Subcutaneous adipose tissue (tissue), 4 donors: ENCODE measurements around the gene HNRNPLL. TPM values are rescaled to one million over a fixed set of nuclear protein-coding genes. Genes with fewer than 3 reads are reported as not detected.

Experiments
- total RNA-seq, 4 donors: library from RNA; depleted of rRNA; stranded (reverse); fragments of >200 nt; gene quantifications; one replicate each; pipeline ENCODE4 v1.1.0, GENCODE V29; 2016
- TF ChIP-seq, protein P1 (sequence below): fragments of 450-650 bp; IDR thresholded peaks from one replicate; pipeline ENCODE4 v1.5.1; 2016; ENCODE audit warnings: low read depth, mild to moderate bottlenecking, control low read depth, antibody characterized with exemption, moderate library complexity

HNRNPLL gene
- total RNA-seq, 4 donors from 2014 or later, result 38.2 to 66.7 (median 54.1) TPM

DNA sequence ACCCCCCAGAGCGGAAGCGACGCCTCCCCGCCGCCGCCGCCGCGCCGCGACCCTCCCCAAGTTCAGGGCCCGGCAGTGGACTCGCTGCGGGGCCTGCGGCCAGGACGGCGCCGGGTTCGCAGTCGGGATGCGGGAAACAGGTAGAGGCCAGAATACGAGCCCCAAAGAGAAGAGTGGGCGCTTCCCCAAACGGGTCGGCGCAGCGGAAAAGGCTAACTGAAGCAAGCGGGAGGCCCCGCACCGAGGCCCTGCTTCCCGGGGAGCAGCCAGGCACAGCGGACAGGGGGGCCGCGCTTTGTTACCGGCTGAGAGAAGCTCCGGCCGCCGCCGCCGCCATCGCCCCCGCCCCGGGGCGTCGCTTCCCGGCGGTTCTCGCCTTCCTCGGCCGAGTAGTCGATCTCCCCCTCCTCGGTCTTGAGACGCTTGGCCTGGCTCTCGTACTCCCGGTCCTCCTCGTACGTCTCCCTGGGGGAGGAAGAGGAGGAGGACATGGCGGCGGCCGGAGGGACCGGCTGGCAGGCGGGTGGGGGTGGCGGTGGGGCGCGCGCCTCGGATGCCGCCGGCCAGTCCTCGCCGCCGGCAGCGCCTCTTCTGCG, 494 bp downstream of the HNRNPLL start:
- TF ChIP-seq, protein P1, sequence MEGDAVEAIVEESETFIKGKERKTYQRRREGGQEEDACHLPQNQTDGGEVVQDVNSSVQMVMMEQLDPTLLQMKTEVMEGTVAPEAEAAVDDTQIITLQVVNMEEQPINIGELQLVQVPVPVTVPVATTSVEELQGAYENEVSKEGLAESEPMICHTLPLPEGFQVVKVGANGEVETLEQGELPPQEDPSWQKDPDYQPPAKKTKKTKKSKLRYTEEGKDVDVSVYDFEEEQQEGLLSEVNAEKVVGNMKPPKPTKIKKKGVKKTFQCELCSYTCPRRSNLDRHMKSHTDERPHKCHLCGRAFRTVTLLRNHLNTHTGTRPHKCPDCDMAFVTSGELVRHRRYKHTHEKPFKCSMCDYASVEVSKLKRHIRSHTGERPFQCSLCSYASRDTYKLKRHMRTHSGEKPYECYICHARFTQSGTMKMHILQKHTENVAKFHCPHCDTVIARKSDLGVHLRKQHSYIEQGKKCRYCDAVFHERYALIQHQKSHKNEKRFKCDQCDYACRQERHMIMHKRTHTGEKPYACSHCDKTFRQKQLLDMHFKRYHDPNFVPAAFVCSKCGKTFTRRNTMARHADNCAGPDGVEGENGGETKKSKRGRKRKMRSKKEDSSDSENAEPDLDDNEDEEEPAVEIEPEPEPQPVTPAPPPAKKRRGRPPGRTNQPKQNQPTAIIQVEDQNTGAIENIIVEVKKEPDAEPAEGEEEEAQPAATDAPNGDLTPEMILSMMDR, result no peak

DNA sequence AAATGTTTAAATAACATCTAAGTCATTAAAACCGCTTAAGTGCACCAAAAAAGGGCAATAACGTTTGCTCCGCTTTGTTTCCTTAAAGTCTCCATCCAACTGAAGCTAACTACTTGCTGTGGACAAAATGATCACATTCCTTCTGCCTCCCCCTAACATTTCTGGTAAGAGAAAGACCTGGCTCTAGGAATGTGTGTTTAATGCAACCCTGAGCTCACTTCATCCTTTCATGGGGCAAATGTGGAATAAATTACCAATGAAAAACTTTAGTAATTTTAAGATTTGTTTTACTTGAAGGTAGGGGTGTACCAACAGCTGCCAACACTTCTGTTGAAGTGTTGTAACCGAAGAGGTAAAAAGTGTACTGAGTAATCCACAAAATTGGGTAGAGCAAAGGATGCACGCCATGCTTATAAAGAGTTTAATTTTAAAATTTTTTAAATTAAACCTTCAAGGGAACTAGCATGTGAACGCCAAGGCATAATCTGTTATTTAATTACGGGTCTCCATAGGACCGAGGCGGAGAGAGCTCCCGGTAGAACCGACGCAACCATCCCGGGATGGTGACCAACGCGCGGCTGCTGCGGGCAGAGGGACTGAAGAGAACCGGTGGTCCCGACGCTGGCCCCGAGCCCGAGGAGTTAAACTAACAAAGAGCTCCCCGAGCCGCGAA, 1.1 kb downstream of the HNRNPLL start:
- TF ChIP-seq, protein P1, result no peak

DNA sequence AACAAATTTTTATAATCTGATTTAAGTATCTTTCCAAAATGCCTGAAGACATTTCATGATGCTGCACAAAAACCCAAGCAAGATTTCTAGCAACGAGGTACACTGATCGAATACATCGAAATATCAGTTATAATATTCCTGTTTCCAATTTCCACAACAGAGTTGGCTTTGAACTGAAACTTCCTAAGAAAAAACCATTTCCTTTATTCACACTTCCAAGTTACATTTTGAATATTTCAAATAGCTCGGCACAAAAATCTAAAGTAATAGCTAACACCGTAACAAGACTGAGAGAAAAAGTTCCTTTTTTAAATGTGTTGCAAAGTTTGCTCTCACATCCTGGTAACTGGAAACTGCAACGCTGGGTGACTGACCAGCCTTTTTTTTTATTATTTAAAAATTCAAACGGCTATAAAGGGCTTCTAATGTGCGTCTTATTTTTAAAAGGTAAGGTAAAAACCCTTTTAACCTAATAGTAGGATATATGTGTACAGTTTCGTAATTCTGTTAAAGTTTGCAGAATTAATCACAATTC, 1.7 kb downstream of the HNRNPLL start:
- TF ChIP-seq, protein P1, result no peak

DNA sequence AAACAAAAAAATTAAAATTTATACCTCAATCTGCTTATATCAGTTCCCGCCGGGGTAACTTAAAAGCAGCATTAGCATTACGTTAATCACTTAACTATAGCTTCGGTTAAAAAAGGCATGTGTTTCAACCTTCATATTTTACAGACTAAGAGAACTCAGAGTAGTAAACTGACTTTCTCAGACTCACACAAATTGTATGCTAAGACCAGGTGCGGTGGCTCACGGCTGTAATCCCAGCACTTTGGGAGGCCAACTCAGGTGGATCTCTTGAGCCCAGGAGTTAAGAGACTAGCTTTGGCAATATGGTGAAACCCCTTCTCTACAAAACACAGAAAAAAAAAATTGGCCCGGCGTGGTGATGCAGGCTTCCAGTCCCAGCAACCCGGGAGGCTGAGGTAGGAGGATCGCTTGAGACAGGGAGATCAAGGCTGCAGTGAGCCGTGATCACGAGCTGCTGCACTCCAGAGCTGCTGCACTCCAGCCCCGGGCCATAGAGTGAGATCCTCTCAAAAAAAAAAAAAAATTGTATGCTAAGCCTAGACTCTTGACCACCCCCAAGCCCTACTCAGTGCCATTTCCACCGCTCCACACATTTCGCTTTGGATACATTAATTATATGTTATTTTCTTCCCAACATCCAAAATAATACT, 2.4 kb downstream of the HNRNPLL start:
- TF ChIP-seq, protein P1, result no peak

DNA sequence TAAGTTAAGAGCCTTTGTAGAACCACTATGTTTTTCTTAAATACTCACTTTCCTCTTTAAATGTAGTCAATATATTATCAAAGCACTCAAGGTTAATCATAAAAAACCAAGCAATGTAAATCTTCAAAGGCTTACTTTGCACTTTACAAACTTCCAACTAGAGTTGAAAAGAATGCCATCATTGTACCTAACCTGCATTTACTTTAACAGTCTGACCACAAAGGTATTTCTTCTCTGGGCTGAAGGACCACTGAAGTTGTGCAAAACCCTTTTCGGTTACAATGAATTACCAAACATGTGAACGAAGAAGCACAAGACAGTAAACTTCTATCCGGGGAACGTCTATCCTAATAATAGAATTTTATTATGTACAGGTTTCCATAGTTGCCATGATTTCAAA, 3.0 kb downstream of the HNRNPLL start:
- TF ChIP-seq, protein P1, result no peak

DNA sequence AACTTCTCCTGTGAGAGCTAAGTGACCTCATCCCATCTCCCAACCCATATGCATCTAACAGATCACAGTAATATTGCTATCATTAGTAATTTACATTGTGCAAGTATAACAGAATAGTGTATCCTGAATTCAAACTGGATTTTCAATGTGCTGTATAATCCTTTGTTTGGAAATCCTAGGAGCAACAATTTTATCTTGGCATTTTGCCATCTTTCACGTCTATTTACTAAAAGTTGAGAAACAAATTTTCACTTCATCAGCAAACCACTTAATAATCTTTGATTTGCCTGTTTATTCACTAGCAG, 3.8 kb downstream of the HNRNPLL start:
- TF ChIP-seq, protein P1, result no peak
